Transverse colon (tissue), 4 donors: ENCODE results near the gene SHH.

Experiments used
- POLR2AphosphoS5 ChIP-seq, 3 donors: sonication (generic); formaldehyde crosslinking; IDR thresholded peaks; one replicate each; pipeline ENCODE4 v1.6.1; 2016; ENCODE audit warnings: antibody characterized with exemption in 3 of 3
- TF ChIP-seq, protein P1 (sequence below), 5 experiments: fragments of 200-600 bp in 3 of 5; fragments of 450-650 bp in 2 of 5; sonication (generic) in 3 of 5; IDR thresholded peaks; 1 replicate in 2 of 5; 2 replicates in 3 of 5; pipeline ENCODE4 v1.5.1; 2016 to 2017; ENCODE audit warnings: antibody characterized with exemption in 5 of 5, inconsistent platforms in 3 of 5, mild to moderate bottlenecking in 2 of 5, moderate library complexity in 1 of 5

DNA sequence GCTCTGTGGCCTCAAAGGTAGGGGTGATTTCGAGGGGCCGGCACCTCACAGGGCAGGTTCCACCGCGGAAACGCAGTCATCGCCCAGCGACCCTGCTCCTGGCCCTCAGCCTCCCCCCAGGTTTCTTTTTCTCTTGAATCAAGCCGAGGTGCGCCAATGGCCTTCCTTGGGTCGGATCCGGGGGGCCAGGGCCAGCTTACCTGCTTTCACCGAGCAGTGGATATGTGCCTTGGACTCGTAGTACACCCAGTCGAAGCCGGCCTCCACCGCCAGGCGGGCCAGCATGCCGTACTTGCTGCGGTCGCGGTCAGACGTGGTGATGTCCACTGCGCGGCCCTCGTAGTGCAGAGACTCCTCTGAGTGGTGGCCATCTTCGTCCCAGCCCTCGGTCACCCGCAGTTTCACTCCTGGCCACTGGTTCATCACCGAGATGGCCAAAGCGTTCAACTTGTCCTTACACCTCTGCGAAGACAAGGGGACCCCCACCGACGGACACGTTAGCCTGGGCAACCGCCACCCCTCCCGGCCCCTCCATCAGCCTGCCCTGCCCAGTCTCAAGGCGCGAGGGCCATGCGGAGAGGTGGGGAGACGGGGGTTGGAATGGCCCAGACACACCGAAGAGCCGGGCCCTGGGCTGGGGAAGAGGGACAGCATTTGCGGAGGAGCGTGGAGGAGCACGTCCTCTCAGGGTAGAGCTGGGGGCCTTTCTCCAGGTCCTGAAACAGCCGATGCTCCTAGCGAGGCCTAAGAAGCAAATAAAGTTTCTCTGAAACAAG lies 6.0 kb downstream of the SHH start:
- TF ChIP-seq, protein P1, sequence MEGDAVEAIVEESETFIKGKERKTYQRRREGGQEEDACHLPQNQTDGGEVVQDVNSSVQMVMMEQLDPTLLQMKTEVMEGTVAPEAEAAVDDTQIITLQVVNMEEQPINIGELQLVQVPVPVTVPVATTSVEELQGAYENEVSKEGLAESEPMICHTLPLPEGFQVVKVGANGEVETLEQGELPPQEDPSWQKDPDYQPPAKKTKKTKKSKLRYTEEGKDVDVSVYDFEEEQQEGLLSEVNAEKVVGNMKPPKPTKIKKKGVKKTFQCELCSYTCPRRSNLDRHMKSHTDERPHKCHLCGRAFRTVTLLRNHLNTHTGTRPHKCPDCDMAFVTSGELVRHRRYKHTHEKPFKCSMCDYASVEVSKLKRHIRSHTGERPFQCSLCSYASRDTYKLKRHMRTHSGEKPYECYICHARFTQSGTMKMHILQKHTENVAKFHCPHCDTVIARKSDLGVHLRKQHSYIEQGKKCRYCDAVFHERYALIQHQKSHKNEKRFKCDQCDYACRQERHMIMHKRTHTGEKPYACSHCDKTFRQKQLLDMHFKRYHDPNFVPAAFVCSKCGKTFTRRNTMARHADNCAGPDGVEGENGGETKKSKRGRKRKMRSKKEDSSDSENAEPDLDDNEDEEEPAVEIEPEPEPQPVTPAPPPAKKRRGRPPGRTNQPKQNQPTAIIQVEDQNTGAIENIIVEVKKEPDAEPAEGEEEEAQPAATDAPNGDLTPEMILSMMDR (IDR thresholded peaks at IDR 0.05) = no peak
- TF ChIP-seq POLR2AphosphoS5 (IDR thresholded peaks at IDR 0.05) = no peak
